Activated T-cell treated with anti-CD3 and anti-CD28 coated beads, Interleukin-2, amount 50 U/mL, for 24 hours (primary cell): ENCODE measurements around the gene NELFE.

Experiments used
- DNase-seq: peaks from one replicate; pipeline ENCODE4 v3.0.0-alpha.2; 2020
- H3K27ac Mint-ChIP-seq: 2 replicates; pipeline ENCODE4 v1.8.0; 2020; ENCODE audit warnings: mild to moderate bottlenecking, mixed read lengths
- H3K27me3 Mint-ChIP-seq: 2 replicates; pipeline ENCODE4 v1.8.0; 2020; ENCODE audit warnings: mixed read lengths
- H3K36me3 Mint-ChIP-seq: 2 replicates; pipeline ENCODE4 v1.8.0; 2020; ENCODE audit warnings: low read depth, mixed read lengths
- H3K4me1 Mint-ChIP-seq: 2 replicates; pipeline ENCODE4 v1.8.0; 2020; ENCODE audit warnings: low read depth, mixed read lengths
- H3K4me3 Mint-ChIP-seq: 2 replicates; pipeline ENCODE4 v1.8.0; 2020; ENCODE audit warnings: mild to moderate bottlenecking, moderate library complexity, mixed read lengths
- H3K9me3 Mint-ChIP-seq: 2 replicates; pipeline ENCODE4 v1.8.0; 2020; ENCODE audit warnings: mixed read lengths

NELFE gene

DNA sequence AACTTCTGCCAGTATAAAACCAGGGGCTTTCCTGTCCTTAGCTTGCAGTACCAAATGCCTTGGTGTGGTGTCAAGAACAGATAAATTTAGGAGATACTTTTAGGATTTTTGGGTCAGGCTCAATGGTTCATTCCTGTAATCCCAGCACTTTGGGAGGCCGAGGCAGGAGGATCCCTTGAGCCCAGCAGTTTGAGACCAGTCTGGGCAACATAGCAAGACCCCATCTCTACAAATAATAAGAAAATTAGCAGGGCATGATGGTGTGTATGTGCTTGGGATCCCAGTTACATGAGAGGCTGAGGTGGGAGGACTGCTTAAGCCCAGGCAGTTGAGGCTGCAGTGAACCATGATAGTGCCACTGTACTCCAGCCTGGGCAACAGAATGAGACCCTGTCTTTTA, 53.7 kb downstream of the NELFE start:
- Mint-ChIP-seq H3K36me3 (peaks cover 2% of the 10 kb centered on the region), H3K9me3 (no peaks in the 10 kb centered on the region), H3K4me1 (peaks cover 31% of the 10 kb centered on the region), H3K27ac (no peak overlapping the region), H3K27me3 (peaks cover 9% of the 10 kb centered on the region), H3K4me3 (no peak overlapping the region)
- DNase-seq: no peak

DNA sequence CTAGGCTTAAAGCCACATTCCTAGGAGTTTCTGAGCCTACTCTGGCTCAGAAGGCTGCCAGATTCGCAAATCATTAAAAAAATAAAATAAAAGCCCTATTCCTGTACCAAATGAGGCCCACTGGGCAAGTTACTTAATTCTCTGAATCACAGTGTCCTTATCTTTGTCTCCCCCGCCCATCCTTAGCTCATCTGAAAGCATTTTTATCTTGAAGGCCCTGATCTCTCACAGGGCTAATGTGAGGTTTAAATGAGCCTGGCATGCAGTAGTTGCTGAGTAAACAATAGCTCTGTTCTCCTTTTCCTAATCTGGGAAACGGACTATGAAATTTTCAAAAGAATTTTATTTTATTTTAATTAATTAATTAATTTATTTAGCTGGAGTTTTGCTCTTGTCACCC, 54.8 kb downstream of the NELFE start:
- Mint-ChIP-seq H3K9me3 (no peaks in the 10 kb centered on the region), H3K4me1 (peaks cover 33% of the 10 kb centered on the region), H3K36me3 (peaks cover 9% of the 10 kb centered on the region), H3K4me3 (no peak overlapping the region), H3K27me3 (peaks cover 9% of the 10 kb centered on the region), H3K27ac (no peak overlapping the region)
- no peak for DNase-seq
